HepG2 (cell line): ENCODE measurements around the gene SUPT4H1. TPM values are rescaled to one million over a fixed set of nuclear protein-coding genes. Genes with fewer than 3 reads are reported as not detected.
A peak's percentile ranks its signal among the peaks of the same experiment; 100 is the strongest.

Experiments used
- AGO2 ChIP-seq: fragments of 200-400 bp; formaldehyde crosslinking; optimal IDR thresholded peaks from 2 replicates; pipeline ENCODE3; 2017; ENCODE audit warnings: mild to moderate bottlenecking, low read depth, low read length, moderate library complexity
- ATF4 ChIP-seq, 2 experiments: fragments of 450-650 bp in 1 of 2; sonication (generic) in 1 of 2; formaldehyde crosslinking; IDR thresholded peaks; 2 replicates each; pipeline versions ENCODE4 v1.5.0 to v1.8.0; 2020 to 2022; ENCODE audit warnings: mild to moderate bottlenecking in 1 of 2, missing genetic modification reagents in 1 of 2
- CCAR2 ChIP-seq: fragments of 200-400 bp; formaldehyde crosslinking; optimal IDR thresholded peaks from 2 replicates; pipeline ENCODE3; 2018; ENCODE audit warnings: low read depth, mild to moderate bottlenecking, low read length, moderate library complexity
- ELK4 ChIP-seq: sonication (generic); formaldehyde crosslinking; IDR thresholded peaks from 2 replicates; pipeline ENCODE4 v1.9.0; 2021; ENCODE audit warnings: missing genetic modification reagents, borderline replicate concordance
- ESRRA ChIP-seq: sonication (generic); formaldehyde crosslinking; IDR thresholded peaks from 2 replicates; pipeline ENCODE4 v1.5.1; 2020; ENCODE audit warnings: mild to moderate bottlenecking, low read depth, missing genetic modification reagents
- HOXA5 ChIP-seq: sonication (generic); formaldehyde crosslinking; IDR thresholded peaks from 2 replicates; pipeline ENCODE4 v1.4.0; 2020; ENCODE audit warnings: missing genetic modification reagents
- MLLT10 ChIP-seq: sonication (generic); formaldehyde crosslinking; IDR thresholded peaks from 2 replicates; pipeline ENCODE4 v1.4.0; 2020; ENCODE audit warnings: missing genetic modification reagents
- MYNN ChIP-seq: sonication (generic); formaldehyde crosslinking; IDR thresholded peaks from 2 replicates; pipeline ENCODE4 v1.4.0; 2020; ENCODE audit warnings: mild to moderate bottlenecking, low read depth, missing genetic modification reagents
- NFIC ChIP-seq: IDR thresholded peaks from 2 replicates; pipeline ENCODE4 v1.6.1; 2012; ENCODE audit warnings: mild to moderate bottlenecking, low read length, inconsistent platforms
- NRL ChIP-seq: sonication (generic); formaldehyde crosslinking; IDR thresholded peaks from 2 replicates; pipeline ENCODE4 v1.5.0; 2020; ENCODE audit warnings: missing genetic modification reagents, mild to moderate bottlenecking, moderate library complexity, borderline replicate concordance
- PATZ1 ChIP-seq: sonication (generic); formaldehyde crosslinking; IDR thresholded peaks from 2 replicates; pipeline ENCODE4 v1.4.0; 2020; ENCODE audit warnings: missing genetic modification reagents
- RFXAP ChIP-seq: sonication (generic); formaldehyde crosslinking; IDR thresholded peaks from 2 replicates; pipeline ENCODE4 v1.4.0; 2020; ENCODE audit warnings: missing genetic modification reagents, borderline replicate concordance
- SAP130 ChIP-seq: IDR thresholded peaks from 2 replicates; pipeline ENCODE4 v1.6.1; 2016; ENCODE audit warnings: low read depth
- ZFP36 ChIP-seq: fragments of 150-350 bp; IDR thresholded peaks from 2 replicates; pipeline ENCODE4 v1.6.1; 2018; ENCODE audit warnings: borderline replicate concordance, low read length, low read depth; ENCODE audit not compliant: partially characterized antibody
- ZNF296 ChIP-seq: sonication (generic); formaldehyde crosslinking; conservative IDR thresholded peaks from 2 replicates; pipeline ENCODE4 v1.5.0; 2020; ENCODE audit warnings: mild to moderate bottlenecking, missing genetic modification reagents
- ZNF333 ChIP-seq: sonication (generic); formaldehyde crosslinking; IDR thresholded peaks from 2 replicates; pipeline ENCODE4 v1.4.0; 2020; ENCODE audit warnings: mild to moderate bottlenecking, missing genetic modification reagents, borderline replicate concordance
- ZNF362 ChIP-seq: sonication (generic); formaldehyde crosslinking; IDR thresholded peaks from 2 replicates; pipeline ENCODE4 v1.4.0; 2020; ENCODE audit warnings: missing genetic modification reagents, mild to moderate bottlenecking, borderline replicate concordance
- ZNF44 ChIP-seq: sonication (generic); formaldehyde crosslinking; IDR thresholded peaks from 2 replicates; pipeline ENCODE4 v1.5.1; 2020; ENCODE audit warnings: mild to moderate bottlenecking, missing genetic modification reagents
- ZNF552 ChIP-seq: sonication (generic); formaldehyde crosslinking; IDR thresholded peaks from 2 replicates; pipeline ENCODE4 v1.9.0; 2022; ENCODE audit warnings: missing genetic modification reagents, mild to moderate bottlenecking, borderline replicate concordance
- ZNF713 ChIP-seq: sonication (generic); formaldehyde crosslinking; IDR thresholded peaks from 2 replicates; pipeline ENCODE4 v1.4.0; 2020; ENCODE audit warnings: mild to moderate bottlenecking, missing genetic modification reagents
- polyA plus RNA-seq, 8 experiments: library from polyadenylated mRNA; depleted of rRNA in 3 of 8; stranded (reverse) in 7 of 8; unstranded in 1 of 8; fragments of >200 nt; fragmentation: Illumina TruSeq in 4 of 8; extraction: Trizol in 4 of 8; gene quantifications; 2 replicates each; pipeline versions ENCODE4 v1.2.1 to v1.2.3, GENCODE V29; 2011 to 2016; ENCODE audit warnings: low read depth in 4 of 8, missing spikeins in 1 of 8, mixed read lengths in 1 of 8; ENCODE audit not compliant: insufficient read depth in 1 of 8
- total RNA-seq, 5 experiments: library from RNA; depleted of rRNA; stranded (reverse); fragments of >200 nt; fragmentation: Illumina TruSeq; extraction: Trizol; gene quantifications; 2 replicates each; pipeline ENCODE4 v1.2.3, GENCODE V29; 2016; ENCODE audit warnings: low read depth in 1 of 5
- TF ChIP-seq, protein P1 (sequence below): IDR thresholded peaks from 2 replicates; pipeline ENCODE4 v1.6.1; 2016; ENCODE audit warnings: missing biosample characterization, missing genetic modification reagents, low read depth
- TF ChIP-seq, protein P2 (sequence below): IDR thresholded peaks from 2 replicates; pipeline ENCODE4 v1.6.1; 2016; ENCODE audit warnings: control low read depth

The SUPT4H1 gene
- total and polyA plus RNA-seq, 2 of the 13 experiments (the other 11 are each of a cell fraction or from before 2014, with no cell fraction given), result 155 to 244 TPM

DNA sequence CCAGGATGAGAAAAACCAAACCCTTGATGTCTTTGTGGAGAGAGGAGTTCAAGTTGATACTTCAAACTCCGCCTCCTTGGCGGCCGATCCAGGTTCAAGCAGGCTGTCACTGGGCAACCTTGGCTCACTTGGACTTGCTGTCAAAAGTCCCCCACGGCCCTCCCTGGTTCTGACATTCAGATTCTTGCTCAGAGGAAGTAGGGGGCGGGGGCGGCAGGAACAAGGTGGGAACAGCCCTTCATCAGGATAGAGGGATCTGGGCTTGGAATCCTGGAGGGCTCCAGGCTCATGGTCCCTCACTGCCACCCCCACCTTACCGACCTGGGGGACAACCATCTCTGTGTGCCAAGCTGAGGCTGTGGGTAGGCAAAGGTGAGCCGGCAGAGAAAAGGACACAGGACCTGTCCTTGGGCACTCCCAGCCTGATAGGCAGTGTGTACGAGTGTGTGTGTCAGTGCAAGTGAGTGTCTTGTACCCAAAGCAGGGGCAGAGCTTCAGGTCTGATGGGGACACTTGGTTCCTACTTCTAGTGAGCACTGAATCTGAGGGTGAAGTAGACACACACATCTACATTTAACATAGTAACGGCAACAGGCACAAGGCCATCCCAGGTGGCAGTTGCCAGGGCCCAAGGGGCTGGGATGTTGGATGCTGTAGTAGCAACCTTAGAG lies 16.8 kb downstream of the SUPT4H1 start (continued):
- TF ChIP-seq, protein P1, sequence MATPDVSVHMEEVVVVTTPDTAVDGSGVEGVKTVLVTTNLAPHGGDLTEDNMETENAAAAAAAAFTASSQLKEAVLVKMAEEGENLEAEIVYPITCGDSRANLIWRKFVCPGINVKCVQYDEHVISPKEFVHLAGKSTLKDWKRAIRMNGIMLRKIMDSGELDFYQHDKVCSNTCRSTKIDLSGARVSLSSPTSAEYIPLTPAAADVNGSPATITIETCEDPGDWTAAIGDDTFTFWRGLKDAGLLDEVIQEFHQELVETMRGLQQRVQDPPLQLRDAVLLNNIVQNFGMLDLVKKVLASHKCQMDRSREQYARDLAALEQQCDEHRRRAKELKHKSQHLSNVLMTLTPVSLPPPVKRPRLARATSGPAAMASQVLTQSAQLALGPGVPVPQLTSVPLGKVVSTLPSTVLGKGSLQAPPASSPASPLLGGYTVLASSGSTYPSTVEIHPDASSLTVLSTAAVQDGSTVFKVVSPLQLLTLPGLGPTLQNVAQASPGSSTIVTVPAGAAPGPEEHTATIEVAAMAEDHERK (CRISPR knock-in tag), result no peak
- TF ChIP-seq RFXAP (CRISPR knock-in tag) (no peak), HOXA5 (CRISPR knock-in tag) (no peak), MLLT10 (CRISPR knock-in tag) (no peak), ESRRA (CRISPR knock-in tag) (no peak), AGO2 (no peak), PATZ1 (CRISPR knock-in tag) (no peak), ZFP36 (no peak), NFIC (no peak), ZNF296 (CRISPR knock-in tag) (no peak), ELK4 (no peak), ZNF362 (CRISPR knock-in tag) (no peak), NRL (CRISPR knock-in tag) (no peak), MYNN (no peak), ATF4 (CRISPR knock-in tag; IDR thresholded peaks at IDR 0.05) (no peak), SAP130 (CRISPR knock-in tag) (0 out of 2 replicates have a peak, but pooled peaks have one; percentile 4), ZNF44 (CRISPR knock-in tag) (0 out of 2 replicates have a peak, but pooled peaks have one; percentile 47), ZNF552 (no peak), ZNF333 (no peak), CCAR2 (no peak), ZNF713 (CRISPR knock-in tag) (no peak)
- TF ChIP-seq, protein P2, sequence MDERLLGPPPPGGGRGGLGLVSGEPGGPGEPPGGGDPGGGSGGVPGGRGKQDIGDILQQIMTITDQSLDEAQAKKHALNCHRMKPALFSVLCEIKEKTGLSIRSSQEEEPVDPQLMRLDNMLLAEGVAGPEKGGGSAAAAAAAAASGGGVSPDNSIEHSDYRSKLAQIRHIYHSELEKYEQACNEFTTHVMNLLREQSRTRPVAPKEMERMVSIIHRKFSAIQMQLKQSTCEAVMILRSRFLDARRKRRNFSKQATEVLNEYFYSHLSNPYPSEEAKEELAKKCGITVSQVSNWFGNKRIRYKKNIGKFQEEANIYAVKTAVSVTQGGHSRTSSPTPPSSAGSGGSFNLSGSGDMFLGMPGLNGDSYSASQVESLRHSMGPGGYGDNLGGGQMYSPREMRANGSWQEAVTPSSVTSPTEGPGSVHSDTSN (CRISPR knock-in tag), result no peak
